ENCODE measurements around the gene LUZP1. TPM values are rescaled to one million over a fixed set of nuclear protein-coding genes. Genes with fewer than 3 reads are reported as not detected.

Gene LUZP1
- total and polyA plus RNA-seq, 2 donors (not counting 3 experiments of a cell fraction or from before 2014, with no cell fraction given) = 26.3 to 82.4 TPM

DNA sequence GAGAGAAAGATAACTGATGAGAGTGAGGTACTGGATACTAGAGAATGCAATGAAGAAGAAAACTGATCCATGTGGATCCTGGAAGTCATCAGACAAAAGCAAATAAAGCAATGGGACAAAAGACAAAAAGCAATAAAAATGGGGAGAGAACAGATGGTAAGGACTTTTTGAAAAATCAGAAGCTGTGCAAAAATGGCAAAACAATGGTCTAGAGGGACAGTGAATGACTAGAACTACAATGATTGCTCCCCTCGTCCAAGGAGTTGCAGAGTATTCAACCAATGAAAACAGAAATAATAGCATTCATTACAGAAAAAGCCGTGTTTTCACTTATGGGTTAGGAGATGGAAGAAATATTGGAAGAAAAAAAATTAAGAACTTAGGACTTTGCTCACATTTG, 18.5 kb downstream of the LUZP1 start:
- Histone ChIP-seq H3K4me1 (ENCODE audit: control insufficient read depth, extremely low read depth, insufficient read depth, low read length) (peaks cover 17% of the 10 kb centered on the region), H3K27ac (ENCODE audit: insufficient read depth, low read depth, low read length) (no peak overlapping the region), H3K9ac (replicated peaks; ENCODE audit: extremely low read depth, insufficient read depth, low read length) (no peak overlapping the region), H3K9me3 (replicated peaks; ENCODE audit: control insufficient read depth, insufficient read depth, low read length) (no peaks in the 10 kb centered on the region), H3K27me3 (ENCODE audit: control insufficient read depth in 2 of 2, insufficient read depth in 2 of 2, low read length in 2 of 2) (no peaks in the 10 kb centered on the region), H3K4me2 (ENCODE audit: insufficient read depth, low read length) (no peak overlapping the region), H3K36me3 (ENCODE audit: control insufficient read depth in 2 of 2, extremely low read depth in 1 of 2, insufficient read depth in 2 of 2, low read length in 2 of 2) (no peaks in the 10 kb centered on the region), H3K9me1 (replicated peaks; ENCODE audit: control insufficient read depth, extremely low read depth, insufficient read depth, low read length) (no peaks in the 10 kb centered on the region), H3K4me3 (replicated peaks in 1 of 3; ENCODE audit: insufficient read depth in 1 of 3, low read depth in 1 of 3, low read length in 3 of 3) (no peak overlapping the region), H4K20me1 (replicated peaks; ENCODE audit: control insufficient read depth, extremely low read depth, insufficient read depth, low read length) (peaks cover 23% of the 10 kb centered on the region), H3K79me2 (ENCODE audit: control insufficient read depth, insufficient read depth, low read length) (peaks cover 98% of the 10 kb centered on the region), H2AFZ (ENCODE audit: low read depth, low read length) (no peak overlapping the region)
- TF ChIP-seq, protein P1, sequence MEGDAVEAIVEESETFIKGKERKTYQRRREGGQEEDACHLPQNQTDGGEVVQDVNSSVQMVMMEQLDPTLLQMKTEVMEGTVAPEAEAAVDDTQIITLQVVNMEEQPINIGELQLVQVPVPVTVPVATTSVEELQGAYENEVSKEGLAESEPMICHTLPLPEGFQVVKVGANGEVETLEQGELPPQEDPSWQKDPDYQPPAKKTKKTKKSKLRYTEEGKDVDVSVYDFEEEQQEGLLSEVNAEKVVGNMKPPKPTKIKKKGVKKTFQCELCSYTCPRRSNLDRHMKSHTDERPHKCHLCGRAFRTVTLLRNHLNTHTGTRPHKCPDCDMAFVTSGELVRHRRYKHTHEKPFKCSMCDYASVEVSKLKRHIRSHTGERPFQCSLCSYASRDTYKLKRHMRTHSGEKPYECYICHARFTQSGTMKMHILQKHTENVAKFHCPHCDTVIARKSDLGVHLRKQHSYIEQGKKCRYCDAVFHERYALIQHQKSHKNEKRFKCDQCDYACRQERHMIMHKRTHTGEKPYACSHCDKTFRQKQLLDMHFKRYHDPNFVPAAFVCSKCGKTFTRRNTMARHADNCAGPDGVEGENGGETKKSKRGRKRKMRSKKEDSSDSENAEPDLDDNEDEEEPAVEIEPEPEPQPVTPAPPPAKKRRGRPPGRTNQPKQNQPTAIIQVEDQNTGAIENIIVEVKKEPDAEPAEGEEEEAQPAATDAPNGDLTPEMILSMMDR (IDR thresholded peaks at IDR 0.05; ENCODE audit: extremely low read depth in 1 of 2, insufficient read depth in 1 of 2, low read depth in 1 of 2, low read length in 2 of 2) = no peak
- TF ChIP-seq JUN (IDR thresholded peaks at IDR 0.05; ENCODE audit: borderline replicate concordance, insufficient read depth, insufficient read length, low read depth) (no peak), POLR2A (IDR thresholded peaks at IDR 0.05; ENCODE audit: low read depth, low read length) (no peak), POLR2AphosphoS5 (IDR thresholded peaks at IDR 0.05; ENCODE audit: insufficient read depth, low read depth, low read length) (no peak), FOS (IDR thresholded peaks at IDR 0.05; ENCODE audit: borderline replicate concordance, insufficient read depth, low read length) (no peak), GATA2 (IDR thresholded peaks at IDR 0.05; ENCODE audit: insufficient read depth, insufficient read length, low read depth, low read length) (no peak), MYC (IDR thresholded peaks at IDR 0.05; ENCODE audit: low read depth, low read length) (no peak), EZH2 (IDR thresholded peaks at IDR 0.05; ENCODE audit: borderline replicate concordance, low read depth, low read length, severe bottlenecking) (no peak)
- TF ChIP-seq, protein P2, sequence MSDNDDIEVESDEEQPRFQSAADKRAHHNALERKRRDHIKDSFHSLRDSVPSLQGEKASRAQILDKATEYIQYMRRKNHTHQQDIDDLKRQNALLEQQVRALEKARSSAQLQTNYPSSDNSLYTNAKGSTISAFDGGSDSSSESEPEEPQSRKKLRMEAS (IDR thresholded peaks at IDR 0.05; ENCODE audit: insufficient read depth, insufficient read length) = no peak
- intact Hi-C loops (cut with micrococcal nuclease) (no loop called here), dilution Hi-C loops (cut with MboI; ENCODE audit: extremely low pct_ligation_motif_present, low sequenced_read_pairs) (no loop called here)
- CTCF ChIA-PET = interaction anchor here (0.6 to 1.8 kb wide), 5 partner anchors 10 to 50 kb away, joined by 3 to 8 read pairs (median 8); no protein-coding TSS in a partner anchor
- BruUV-seq (replicated peaks) = no TSS peak
- DNase-seq (ENCODE audit: low read depth, low spot score) (no peak), FAIRE-seq (no peak)
- POLR2A ChIA-PET = interaction anchor here (0.7 kb wide), 2 partner anchors 47 to 131 kb away, joined by 3 to 5 read pairs; no protein-coding TSS in a partner anchor
